Midbrain (tissue), 1 donor: ENCODE measurements around the gene TREX2.

ENCODE experiments used
- DNase-seq: peaks from one replicate; lab custom pipeline; 2025; lab: John Stamatoyannopoulos, UW

TREX2 gene

DNA sequence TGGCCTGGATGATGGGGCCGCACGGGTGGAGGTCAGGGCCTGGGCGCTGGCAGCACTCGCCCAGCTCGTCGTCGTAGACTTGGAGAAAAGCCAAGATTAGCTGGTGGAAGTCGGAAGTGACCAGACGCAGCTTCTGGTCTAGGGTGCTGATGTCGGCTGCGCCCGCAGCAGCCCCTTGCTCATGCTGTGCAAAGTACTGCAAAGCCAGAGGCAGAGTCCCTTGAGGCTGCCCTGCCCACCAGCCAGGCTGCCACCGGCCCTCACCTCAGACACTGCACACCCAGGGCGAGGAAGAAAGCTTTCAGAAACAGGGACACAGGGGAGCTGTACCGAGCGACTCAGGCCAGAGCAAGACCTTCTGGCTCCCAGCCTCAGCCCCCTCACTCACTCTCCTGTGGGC is 9.7 kb upstream of the TREX2 start:
- no peak for DNase-seq

DNA sequence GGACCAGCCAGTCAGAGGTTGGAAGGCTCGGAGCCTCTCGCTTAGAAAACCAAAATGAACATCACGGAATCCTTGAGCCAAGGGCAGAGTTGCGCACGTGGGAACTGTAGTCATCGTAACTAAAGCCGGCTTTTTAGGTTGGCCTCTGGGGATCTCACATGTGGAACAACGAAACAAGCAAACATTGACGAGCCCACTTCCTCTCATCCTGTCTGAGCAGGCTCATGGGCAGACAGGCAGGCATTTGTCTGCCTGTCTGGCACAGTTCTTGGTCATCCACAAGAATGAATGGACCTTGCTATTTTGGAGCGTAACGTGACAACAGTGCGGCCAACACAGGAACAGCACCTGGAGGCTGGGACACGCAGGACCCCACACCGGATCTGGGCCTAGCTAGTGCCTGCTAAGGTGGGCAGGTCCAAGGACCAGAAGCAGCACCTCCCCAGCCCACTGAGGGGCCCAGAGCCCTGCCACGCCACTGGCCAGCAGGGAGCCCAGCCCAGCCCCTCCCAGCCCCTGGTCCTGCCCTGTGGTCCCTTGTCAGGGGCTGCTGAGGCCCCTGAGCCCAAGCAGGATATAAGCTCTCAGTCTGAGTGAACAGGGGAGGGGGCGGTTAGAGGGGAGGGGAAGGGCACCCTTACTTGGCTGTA is 9.2 kb upstream of the TREX2 start:
- no peak for DNase-seq

GRCh38 chrX:153450949-153451277 is 5.1 kb upstream of the TREX2 start:
- no peak for DNase-seq

GRCh38 chrX:153450114-153450948 is 4.5 kb upstream of the TREX2 start:
- no peak for DNase-seq

DNA sequence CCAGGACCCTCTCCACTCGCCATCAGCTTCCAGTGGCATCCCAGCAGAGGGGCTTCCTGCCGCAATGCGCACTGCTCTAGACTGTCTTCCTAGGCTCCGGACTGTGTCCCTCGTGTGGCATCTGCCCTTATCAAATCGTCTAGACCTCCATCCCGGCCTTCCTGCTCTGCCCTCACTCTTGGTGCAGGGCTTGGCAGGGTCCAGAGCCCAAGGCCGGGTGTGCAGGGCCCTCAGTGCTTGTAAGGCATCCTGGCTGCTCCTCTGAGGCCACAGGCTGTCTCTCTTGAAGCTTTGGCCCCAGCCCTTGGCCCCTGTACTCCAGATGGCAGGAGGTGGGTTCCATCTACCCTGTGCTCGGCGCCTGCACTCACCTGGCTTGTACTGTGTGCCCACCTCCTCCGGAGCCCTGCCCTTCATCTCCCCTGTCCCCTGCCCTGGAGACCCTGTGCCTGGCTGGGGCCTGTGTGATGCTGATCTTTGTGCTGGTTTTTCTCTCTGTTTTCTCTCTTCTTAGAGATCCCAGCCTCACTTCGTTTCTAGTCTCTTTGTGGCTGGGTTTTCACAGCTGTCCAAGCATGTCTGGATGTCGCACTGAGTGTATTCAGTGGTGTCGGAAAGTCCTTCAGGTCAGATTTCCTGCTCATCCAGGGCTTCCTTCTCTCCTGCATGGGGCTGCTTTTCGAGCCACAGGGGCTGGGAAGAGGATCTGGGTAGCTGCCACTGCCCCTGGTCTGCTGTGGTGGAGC is 3.7 kb upstream of the TREX2 start:
- DNase-seq: no peak

DNA sequence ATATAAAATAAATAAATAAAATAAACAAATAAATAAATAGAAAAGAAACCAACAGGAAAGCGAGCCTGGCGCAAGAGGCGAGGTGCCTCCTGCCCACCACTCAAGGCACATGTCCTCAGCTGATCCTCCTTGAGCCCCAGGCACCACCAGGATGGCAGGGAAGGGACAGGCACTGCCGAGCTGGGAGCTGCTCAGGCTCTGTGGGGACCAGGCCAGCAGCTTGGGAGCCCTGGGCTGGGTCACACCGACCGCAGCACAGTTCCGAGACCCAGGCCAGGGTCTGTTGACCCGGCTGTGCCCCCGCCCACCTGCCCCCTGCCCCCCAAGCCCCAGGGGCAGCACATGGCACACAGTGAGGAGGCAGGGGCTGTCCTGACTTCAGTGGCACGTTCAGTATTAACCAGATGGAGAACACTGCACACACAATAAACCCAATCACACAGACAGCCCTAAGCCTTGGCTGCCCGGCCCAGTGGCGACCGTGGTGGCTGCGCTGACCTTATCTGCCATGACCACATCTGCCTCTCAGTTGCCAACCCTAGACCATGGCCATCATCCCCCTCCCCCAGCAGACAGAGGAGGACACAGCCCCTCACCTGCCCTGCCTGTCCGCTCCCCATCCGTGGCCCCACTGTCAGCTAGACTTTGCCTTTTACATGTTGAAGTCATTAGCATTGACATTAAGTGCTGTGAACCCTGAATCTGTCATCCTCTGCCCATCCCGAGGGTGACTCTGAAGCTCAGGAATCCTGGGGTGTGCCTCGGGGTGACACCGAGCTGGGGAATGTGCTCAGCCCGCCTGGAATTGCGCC is 2.9 kb upstream of the TREX2 start:
- DNase-seq: no peak

DNA sequence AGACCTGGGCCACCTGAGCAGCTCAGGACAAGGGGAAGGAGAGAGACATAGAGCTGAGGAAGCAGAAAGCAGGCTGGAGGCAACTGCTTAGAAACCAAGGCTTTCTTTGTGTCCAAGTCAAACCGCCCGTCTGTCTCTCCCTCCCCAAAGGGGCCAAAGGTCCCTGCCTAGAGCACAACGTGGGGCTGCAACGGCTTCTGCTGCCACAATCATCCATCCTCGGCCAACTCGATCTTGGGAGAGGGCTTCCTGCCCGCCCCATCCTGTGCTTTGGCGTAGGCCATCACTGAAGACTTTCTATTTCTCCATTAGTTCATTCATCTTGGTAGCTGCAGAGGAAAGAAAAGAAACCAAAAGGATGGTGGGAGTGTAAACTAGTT is 1.7 kb upstream of the TREX2 start:
- no peak for DNase-seq

DNA sequence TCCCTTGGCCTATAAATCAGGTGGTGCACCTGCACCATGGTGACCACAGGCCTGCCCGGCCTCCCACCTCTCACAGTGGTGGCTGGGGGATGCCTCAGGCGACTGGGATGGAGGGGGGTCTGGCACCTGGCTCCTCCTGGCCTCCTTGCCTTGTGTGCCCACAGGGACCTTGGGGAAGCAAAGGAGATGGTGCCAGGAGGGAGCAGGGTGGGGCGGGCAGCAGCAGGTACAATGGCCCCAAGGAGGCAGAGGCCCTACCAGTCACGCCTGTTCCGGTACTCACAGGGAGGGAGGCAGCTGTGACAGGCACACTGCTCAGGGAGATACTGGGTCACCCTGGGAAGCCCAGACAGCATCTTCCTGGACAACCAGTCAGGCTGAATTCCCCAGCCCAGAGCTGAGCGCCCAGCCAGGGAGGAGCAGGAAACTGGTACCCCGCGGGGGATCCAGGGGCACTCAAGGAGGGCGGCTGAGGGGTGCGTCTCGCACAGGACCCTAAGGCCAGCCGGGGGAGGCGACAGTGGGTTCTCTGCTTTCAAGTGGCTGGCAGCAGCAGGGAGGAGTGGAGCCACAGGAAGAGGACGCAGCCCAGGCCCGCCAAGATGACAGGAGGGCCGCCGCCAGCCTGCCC is 1.2 kb upstream of the TREX2 start:
- DNase-seq: no peak

DNA sequence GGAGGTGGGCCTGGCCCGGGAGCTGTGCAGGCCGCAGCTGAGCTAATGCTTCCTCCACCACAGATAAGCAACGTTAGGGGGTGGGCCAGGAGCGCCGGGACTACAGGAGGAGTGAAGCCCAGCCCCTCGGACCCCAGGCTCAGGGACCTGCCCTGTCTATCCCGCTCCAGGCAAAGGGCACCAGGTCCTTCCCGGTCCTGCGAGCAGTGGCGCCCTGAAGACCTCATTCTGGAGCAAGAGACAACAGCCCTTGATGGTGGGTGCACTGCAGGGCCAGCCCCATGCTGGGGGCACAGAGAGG is 730 bp upstream of the TREX2 start:
- no peak for DNase-seq

DNA sequence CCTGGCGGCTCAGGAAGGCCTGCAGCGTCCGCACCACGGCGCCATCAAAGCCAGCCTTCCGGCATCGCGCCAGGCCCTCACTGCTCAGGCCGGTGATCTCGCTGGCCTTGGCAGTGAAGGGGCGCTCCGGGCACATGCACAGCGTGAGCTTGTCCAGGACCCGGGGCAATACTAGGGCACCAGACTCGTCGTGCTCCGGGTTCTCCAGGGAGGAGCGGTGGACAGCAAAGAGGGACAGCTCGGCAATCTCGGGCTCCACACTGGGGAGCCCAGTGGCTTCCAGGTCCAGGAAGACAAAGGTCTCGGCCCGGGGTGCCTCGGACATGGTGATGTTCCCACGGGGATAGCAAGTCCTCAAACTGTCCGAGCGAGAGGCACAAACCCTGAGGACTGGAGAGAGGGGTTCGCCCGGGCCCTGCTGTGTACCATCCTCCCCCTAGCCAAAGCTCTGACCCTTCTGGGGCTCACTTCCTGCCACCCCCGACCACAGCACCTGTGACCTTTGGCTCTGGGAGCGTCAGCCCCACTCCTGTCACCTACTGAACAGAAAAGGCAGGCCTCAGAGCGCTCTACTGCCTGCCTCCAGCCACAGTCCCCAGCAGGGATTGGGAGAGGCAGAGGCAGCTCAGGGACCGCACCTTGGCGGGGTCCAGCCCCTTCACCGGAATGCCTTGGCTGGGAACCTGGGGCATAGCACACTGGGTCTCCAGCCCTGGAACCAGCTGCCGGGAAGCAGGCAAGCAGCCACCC is 575 bp downstream of the TREX2 start:
- no peak for DNase-seq

DNA sequence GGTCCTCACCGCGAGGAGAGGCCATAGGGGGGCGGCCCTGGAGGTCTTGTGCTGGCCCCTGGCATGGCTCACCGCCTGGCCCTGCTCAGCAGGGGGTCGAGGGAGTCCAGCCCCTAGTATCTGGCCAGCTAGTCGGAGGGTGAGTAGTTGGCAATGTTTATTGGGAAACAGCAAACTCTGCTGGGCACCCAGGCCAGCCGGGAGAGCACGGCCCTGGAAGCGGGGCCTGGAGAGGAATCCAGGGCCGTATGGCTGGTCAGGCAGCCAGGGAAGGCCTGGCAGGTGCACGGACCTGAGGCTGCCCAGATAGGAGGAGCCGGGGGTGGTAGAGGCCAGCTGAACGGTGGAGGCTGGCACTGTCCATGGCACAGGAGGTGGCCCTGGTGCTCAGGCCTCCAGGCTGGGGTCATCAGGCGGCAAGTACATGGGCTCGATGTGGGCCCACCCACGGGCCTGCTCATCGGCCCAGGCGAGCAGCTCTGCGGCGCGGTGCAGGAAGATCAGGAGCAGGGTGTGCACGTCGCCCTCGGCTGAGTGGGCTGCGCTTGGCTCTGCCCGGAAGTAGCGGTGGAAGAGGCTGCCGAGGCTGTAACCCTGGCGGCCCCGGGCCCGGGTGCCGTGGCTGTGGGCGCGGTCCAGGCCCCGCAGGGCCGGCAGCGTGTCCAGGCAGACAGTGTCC is 1.4 kb downstream of the TREX2 start:
- DNase-seq: no peak

GRCh38 chrX:153443476-153444332 is 2.2 kb downstream of the TREX2 start:
- DNase-seq: no peak

DNA sequence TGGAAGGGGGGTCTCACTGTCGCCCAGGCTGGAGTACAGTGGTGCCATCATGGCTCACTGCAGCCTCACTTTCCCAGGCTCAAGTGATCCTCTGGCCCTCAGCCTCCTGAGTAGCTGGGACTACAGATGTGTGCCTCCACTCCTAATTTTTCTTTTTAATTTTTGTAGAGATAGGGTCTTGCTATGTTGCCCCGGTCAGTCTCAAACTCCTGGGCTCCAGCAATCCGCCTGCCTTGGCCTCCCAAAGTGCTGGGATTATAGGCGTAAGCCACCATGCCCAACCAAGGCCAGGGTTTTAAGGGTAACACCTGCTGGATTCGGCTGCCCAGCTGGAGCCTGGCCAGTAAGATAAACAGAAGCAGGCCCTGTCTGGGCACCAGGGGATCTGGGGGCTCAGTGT is 3.4 kb downstream of the TREX2 start:
- no peak for DNase-seq

GRCh38 chrX:153441981-153442380 is 3.9 kb downstream of the TREX2 start:
- DNase-seq: no peak

DNA sequence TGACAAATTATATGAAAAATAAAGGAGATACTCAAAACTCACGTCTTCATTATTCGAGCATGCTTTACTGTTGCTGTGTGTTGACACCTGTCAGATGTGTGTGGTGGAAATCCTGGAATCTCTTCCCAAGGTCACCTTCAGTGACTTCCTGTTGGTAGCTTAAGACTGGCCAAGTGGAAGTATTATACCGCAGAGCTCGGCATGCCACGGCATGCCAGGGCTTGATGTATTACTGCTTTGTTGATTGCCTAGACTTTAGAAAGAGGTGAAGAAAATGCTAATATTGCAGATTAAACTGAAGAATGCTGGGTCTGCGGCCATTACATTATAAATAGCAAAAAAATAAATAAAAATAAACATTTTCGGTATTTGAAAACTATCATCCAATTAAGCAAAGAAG is 4.6 kb downstream of the TREX2 start:
- no peak for DNase-seq

- no peak for DNase-seq
Measured at GRCh38 chrX:153440556-153441135, 5.2 kb downstream of the TREX2 start.

DNA sequence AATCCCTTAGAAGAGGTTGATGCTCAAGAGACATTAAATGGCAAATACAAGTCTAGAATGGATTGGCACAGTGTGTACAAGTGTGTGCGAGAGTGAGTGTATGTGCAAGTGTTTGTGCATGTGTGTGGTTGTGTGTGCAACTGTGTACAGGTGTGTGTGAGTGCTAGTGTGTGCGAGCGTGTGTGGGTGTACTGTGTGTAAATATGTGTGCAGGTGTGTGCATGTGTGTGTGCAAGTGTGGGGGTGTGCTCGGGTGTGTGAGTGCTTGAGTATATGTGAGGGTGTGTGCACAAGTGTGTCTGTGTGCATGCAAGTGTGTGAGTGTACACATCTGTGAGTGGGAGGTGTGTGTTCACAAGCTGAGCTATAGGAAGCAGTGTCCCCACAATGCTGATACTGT is 5.9 kb downstream of the TREX2 start:
- no peak for DNase-seq

GRCh38 chrX:153438532-153438931 is 7.3 kb downstream of the TREX2 start:
- peak; percentile 4 for DNase-seq

DNA sequence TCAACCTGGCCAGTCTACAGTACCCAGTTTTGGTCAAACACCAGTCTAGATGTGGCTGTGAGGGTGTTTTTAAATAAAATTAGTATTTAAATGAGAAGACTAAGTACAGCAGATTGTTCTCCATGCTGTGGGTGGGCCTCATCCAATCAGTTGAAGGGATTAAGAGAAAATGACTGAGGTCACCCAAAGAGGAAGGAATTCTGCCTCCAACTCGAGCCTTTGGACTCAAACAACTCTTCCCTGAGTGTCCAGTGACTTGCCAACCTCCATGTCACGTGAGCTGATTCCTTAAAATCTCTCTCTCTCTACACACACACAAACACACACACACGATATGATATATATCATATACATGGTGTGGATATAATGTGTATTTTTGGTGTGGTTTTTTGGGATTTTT is 10.0 kb downstream of the TREX2 start:
- DNase-seq: no peak
